Astrocyte of the spinal cord (primary cell): ENCODE measurements around the gene TMEM44.
"Not testable (repeated sequence)": the region's sequence is repeated elsewhere in the genome, so short reads cannot be mapped to it uniquely, and the experiment has no call there.

Experiments
- DNase-seq: peaks from one replicate; pipeline ENCODE4 v3.0.0; 2011; ENCODE audit warnings: low read depth, low spot score
- H3K4me3 ChIP-seq: 2 replicates; pipeline ENCODE4 v1.5.1; 2011; ENCODE audit warnings: low read depth, mild to moderate bottlenecking, low read length, moderate library complexity
- in situ Hi-C: cut with HindIII; loops from 2 replicates; pipeline ENCODE4 v1.10.0; 2017; ENCODE audit warnings: low sequenced_read_pairs
- TF ChIP-seq, protein P1 (sequence below): IDR thresholded peaks from 2 replicates; pipeline ENCODE4 v1.5.1; 2012; ENCODE audit warnings: low read depth, mild to moderate bottlenecking, low read length, inconsistent platforms

The TMEM44 gene

DNA sequence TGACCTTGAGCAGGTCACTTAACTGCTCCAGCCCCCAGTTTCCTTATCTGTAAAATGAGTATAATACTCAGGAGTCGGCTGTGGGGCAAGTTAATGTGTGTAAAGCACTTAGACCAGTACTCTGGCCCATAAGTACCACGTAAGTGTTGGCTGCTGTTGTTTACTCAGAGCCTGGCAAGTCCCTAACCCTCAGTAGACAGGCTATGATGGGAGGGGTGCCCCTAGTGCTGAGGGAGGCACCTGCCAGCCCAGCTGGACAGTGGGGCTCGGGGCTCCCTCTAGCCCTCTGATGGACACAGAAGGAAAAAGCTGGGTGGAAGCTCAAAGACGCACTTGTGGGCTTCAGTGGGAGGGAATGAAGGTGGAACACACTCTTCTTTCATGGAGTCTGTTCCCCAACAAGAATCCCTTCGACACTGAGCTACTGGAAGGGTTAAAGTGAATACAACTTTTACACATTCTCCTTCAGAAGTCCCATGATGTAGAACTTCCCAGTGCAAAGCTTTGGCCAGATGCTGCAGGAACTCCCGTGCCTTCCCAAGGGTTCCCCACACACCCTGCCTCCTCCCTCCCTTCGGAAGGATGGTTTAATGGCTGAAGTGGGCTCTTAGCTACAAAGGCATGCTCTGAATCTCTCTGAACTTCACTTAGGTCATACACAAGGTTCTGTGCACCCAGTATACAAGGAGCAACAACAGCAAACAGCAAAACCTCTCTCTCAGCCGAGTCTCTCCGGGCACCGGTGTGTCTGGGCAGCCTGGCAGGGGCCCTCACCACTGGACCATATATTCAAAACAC lies 25.4 kb downstream of the TMEM44 start:
- TF ChIP-seq, protein P1, sequence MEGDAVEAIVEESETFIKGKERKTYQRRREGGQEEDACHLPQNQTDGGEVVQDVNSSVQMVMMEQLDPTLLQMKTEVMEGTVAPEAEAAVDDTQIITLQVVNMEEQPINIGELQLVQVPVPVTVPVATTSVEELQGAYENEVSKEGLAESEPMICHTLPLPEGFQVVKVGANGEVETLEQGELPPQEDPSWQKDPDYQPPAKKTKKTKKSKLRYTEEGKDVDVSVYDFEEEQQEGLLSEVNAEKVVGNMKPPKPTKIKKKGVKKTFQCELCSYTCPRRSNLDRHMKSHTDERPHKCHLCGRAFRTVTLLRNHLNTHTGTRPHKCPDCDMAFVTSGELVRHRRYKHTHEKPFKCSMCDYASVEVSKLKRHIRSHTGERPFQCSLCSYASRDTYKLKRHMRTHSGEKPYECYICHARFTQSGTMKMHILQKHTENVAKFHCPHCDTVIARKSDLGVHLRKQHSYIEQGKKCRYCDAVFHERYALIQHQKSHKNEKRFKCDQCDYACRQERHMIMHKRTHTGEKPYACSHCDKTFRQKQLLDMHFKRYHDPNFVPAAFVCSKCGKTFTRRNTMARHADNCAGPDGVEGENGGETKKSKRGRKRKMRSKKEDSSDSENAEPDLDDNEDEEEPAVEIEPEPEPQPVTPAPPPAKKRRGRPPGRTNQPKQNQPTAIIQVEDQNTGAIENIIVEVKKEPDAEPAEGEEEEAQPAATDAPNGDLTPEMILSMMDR = no peak
- H3K4me3 ChIP-seq = no peak overlapping the region
- no peak for DNase-seq
- in situ Hi-C loops = no loop called here

DNA sequence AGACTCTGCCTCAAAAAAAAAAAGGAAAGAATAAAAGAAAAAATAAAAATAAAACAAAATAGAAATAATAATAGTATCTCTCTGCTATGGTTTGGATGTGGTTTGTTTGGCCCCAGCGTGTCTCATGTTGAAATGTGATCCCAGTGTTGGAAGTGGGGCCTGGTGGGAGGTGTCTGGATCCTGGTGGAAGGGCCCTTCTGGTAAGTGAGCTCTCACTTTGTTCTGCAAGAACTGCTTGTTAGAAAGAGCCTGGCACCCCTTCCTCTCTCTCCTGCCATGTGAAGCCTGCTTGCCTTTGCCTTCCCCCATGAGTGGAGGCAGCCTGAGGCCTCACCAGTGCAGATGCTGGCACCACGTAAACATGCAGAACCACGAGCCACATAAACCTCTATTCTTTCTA lies 26.3 kb downstream of the TMEM44 start:
- in situ Hi-C loops = no loop called here
- no peak overlapping the region for H3K4me3 ChIP-seq
- DNase-seq = no peak
- TF ChIP-seq, protein P1 = no peak

GRCh38 chr3:194606163-194606562 lies 27.1 kb downstream of the TMEM44 start:
- no peak overlapping the region for H3K4me3 ChIP-seq
- in situ Hi-C loops = no loop called here
- TF ChIP-seq, protein P1 = no peak

GRCh38 chr3:194605314-194605713 lies 27.9 kb downstream of the TMEM44 start:
- DNase-seq, in situ Hi-C loops, H3K4me3 ChIP-seq: not testable (repeated sequence)

More at GRCh38 chr3:194606163-194606562, 27.1 kb downstream of the TMEM44 start:
- no peak for DNase-seq

DNA sequence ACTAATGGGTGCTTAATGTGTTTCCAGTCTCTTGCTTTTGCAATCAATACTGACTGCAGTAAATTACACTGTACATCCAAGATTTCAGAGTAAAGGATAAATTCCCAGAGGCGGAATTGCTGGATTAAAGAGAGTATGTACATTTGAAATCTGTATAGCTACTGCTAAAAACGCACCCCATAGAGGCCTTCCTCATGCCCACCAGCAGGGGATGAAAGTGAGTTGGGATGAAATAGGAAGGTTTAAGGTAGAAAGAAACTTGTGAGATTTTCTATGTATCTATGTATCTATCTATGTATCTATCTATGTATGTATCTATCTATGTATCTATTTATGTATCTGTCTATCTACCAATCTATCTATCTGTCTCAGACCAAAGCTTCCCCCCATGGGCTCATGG lies 28.4 kb downstream of the TMEM44 start:
- H3K4me3 ChIP-seq = no peak overlapping the region
- DNase-seq = no peak
- TF ChIP-seq, protein P1 = peak; percentile 61
- in situ Hi-C loops = no loop called here

DNA sequence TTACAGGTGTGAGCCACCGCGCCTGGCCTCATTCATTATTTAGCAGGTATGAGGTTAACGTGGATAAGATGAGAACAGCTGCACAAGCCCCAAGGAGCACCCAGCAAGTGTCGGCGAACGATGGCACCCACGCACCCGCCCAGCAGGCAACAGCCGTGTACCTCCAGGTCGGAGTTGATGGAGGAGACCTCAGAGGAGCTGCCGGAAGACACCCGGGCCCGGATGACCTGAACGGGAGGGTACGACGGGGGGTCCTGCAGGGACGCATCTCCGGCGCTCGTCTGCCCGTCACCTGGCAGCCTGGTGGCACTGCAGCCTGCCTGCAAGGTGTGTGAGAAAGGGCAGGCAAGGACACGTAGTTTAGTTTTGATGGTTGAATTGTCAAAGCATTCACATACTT lies 29.1 kb downstream of the TMEM44 start:
- in situ Hi-C loops = no loop called here
- TF ChIP-seq, protein P1 = no peak
- no peak for DNase-seq
- H3K4me3 ChIP-seq = no peak overlapping the region

- no peak overlapping the region for H3K4me3 ChIP-seq
- DNase-seq = no peak
- TF ChIP-seq, protein P1 = no peak
- in situ Hi-C loops = no loop called here
Observed at GRCh38 chr3:194602669-194603171, 30.5 kb downstream of the TMEM44 start.
